ENCODE results near the gene GPR137. TPM values are rescaled to one million over a fixed set of nuclear protein-coding genes. Genes with fewer than 3 reads are reported as not detected.

GPR137 gene
- total and polyA plus RNA-seq, 12 donors = 15.6 to 69.8 (median 41.2) TPM

DNA sequence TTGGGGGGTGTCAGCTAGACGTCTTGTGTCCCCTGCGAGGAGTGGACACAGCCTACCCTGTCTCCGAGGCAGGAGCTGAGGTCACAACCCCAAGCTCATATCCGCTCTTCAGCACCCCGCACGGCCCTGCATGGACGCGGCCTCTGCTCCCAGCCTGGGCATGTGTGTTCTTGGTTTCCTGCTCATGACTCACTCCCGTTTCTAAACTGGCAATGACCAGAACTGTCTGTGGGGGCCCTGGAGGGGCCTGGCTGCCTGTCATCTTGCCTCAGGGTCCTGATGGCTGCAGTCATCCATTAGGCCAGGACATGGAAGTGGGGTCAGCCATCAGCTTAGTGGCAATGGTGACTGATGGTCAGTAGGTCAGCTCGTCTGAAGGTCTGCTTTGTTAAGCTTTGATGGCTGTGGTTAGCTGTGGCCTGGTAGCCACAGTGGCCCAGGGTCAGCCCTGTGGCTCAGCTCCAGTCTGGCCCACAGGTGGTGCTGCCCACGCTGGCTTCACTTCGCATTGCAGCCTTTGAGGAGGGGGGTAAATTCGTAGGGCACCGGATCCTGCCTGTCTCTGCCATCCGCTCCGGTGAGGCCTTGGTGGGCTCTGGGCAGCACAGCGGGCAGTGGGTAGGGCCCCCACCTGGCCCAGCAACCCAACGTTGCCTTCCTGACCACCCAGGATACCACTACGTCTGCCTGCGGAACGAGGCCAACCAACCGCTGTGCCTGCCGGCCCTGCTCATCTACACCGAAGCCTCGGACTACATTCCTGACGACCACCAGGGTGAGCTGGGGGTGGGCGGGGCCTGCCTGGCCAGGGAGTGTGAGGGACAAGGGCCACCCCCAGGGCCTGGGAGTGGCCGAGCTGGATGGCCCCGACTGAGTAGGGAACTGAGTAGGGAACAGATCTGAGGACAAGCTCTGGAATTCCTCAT, 22.4 kb upstream of the GPR137 start:
- intact Hi-C loops (cut with DNase I) = no loop called here
- H3K36me3 ChIP-seq (replicated peaks in 1 of 2) = peaks cover 0 to 82% of the 10 kb centered on the region in 2 donors
- no peaks in the 10 kb centered on the region for H3K9me3 ChIP-seq (replicated peaks in 1 of 3)
- peaks cover 15 to 25% of the 10 kb centered on the region in 2 donors for H3K4me1 ChIP-seq (replicated peaks in 1 of 2)
- TF ChIP-seq POLR2A (IDR thresholded peaks at IDR 0.05) (no peak), CTCF (IDR thresholded peaks at IDR 0.05) (no peak)
- 72 to 85% (median 81%) methylated on average over 14 to 29 of the region's 29 CpGs for WGBS, 4 donors
- DNase-seq = no peak
- peak overlapping the region in 1 of 5 donors; percentile 97 for H3K27ac ChIP-seq
- no peaks in the 10 kb centered on the region for H3K27me3 ChIP-seq
- no peak overlapping the region for H3K4me3 ChIP-seq

GRCh38 chr11:64263947-64264317, 21.7 kb upstream of the GPR137 start:
- no peak for TF ChIP-seq CTCF (IDR thresholded peaks at IDR 0.05)
- no peak for TF ChIP-seq POLR2A (IDR thresholded peaks at IDR 0.05)
- Histone ChIP-seq H3K9me3 (replicated peaks in 1 of 3) (no peaks in the 10 kb centered on the region), H3K4me1 (replicated peaks in 1 of 2) (peaks cover 20 to 32% of the 10 kb centered on the region in 2 donors), H3K27ac (peak overlapping the region in 1 of 5 donors; percentile 97), H3K36me3 (replicated peaks in 1 of 2) (peaks cover 0 to 75% of the 10 kb centered on the region in 2 donors), H3K27me3 (no peaks in the 10 kb centered on the region), H3K4me3 (no peak overlapping the region)
- intact Hi-C loops (cut with DNase I) = no loop called here
- 84 to 96% (median 91%) methylated on average over 6 to 8 of the region's 8 CpGs for WGBS, 4 donors
- no peak for DNase-seq

GRCh38 chr11:64264371-64264852, 21.2 kb upstream of the GPR137 start:
- DNase-seq = no peak
- Histone ChIP-seq H3K36me3 (replicated peaks in 1 of 2) (peaks cover 0 to 70% of the 10 kb centered on the region in 2 donors), H3K27me3 (no peaks in the 10 kb centered on the region), H3K27ac (peak overlapping the region in 1 of 5 donors; percentile 97), H3K4me3 (no peak overlapping the region), H3K4me1 (replicated peaks in 1 of 2) (peaks cover 24 to 32% of the 10 kb centered on the region in 2 donors), H3K9me3 (replicated peaks in 1 of 3) (no peaks in the 10 kb centered on the region)
- 80 to 96% (median 89%) methylated on average over 7 to 10 of the region's 10 CpGs for WGBS, 4 donors
- intact Hi-C loops (cut with DNase I) = no loop called here
- TF ChIP-seq POLR2A (IDR thresholded peaks at IDR 0.05) (no peak), CTCF (IDR thresholded peaks at IDR 0.05) (no peak)

Data from adrenal gland (tissue), 12 donors.